HPDE6-E6E7 (cell line): ENCODE measurements around the gene CYP27C1.
"Not testable (repeated sequence)": the region's sequence is repeated elsewhere in the genome, so short reads cannot be mapped to it uniquely, and the experiment has no call there.

Experiments used
- DNase-seq: peaks from one replicate; pipeline ENCODE4 v3.0.0; 2011; ENCODE audit warnings: missing footprints; ENCODE audit errors: extremely low spot score

The CYP27C1 gene

GRCh38 chr2:127220768-127221527, 849 bp upstream of the CYP27C1 start:
- DNase-seq, result no peak

- DNase-seq, result peak; percentile 19
These were observed 678 bp downstream of the CYP27C1 start for GRCh38 chr2:127219171-127220070.

- no peak for DNase-seq
These were observed 1.3 kb downstream of the CYP27C1 start for GRCh38 chr2:127218812-127219170.

GRCh38 chr2:127217470-127218325, 2.4 kb downstream of the CYP27C1 start:
- peak; percentile 97 for DNase-seq

- DNase-seq, result no peak
These were observed 3.5 kb downstream of the CYP27C1 start for GRCh38 chr2:127216593-127216992.

GRCh38 chr2:127216095-127216494, 4.0 kb downstream of the CYP27C1 start:
- no peak for DNase-seq

GRCh38 chr2:127214201-127214600, 5.9 kb downstream of the CYP27C1 start:
- not testable (repeated sequence) for DNase-seq

- no peak for DNase-seq
These were observed 11.8 kb downstream of the CYP27C1 start for GRCh38 chr2:127208313-127208712.

- no peak for DNase-seq
These were observed 14.6 kb downstream of the CYP27C1 start for GRCh38 chr2:127205218-127206125.

GRCh38 chr2:127201452-127201851, 18.6 kb downstream of the CYP27C1 start:
- no peak for DNase-seq

GRCh38 chr2:127200962-127201361, 19.1 kb downstream of the CYP27C1 start:
- DNase-seq, result no peak

- no peak for DNase-seq
These were observed 20.9 kb downstream of the CYP27C1 start for GRCh38 chr2:127199223-127199622.

GRCh38 chr2:127197475-127198385, 22.4 kb downstream of the CYP27C1 start:
- DNase-seq, result no peak

GRCh38 chr2:127196998-127197397, 23.1 kb downstream of the CYP27C1 start:
- no peak for DNase-seq

- DNase-seq, result no peak
These were observed 23.6 kb downstream of the CYP27C1 start for GRCh38 chr2:127196549-127196948.

- no peak for DNase-seq
These were observed 24.7 kb downstream of the CYP27C1 start for GRCh38 chr2:127195140-127196074.

GRCh38 chr2:127194447-127194846, 25.7 kb downstream of the CYP27C1 start:
- DNase-seq, result no peak

GRCh38 chr2:127193967-127194280, 26.2 kb downstream of the CYP27C1 start:
- DNase-seq, result no peak
